DMS53 (cell line): Measurements from ENCODE around the gene SLC18B1.
A peak's percentile ranks its signal among the peaks of the same experiment; 100 is the strongest.

ENCODE experiments used
- DNase-seq: peaks from one replicate; lab custom pipeline; 2025; lab: John Stamatoyannopoulos, UW

SLC18B1 gene

DNA sequence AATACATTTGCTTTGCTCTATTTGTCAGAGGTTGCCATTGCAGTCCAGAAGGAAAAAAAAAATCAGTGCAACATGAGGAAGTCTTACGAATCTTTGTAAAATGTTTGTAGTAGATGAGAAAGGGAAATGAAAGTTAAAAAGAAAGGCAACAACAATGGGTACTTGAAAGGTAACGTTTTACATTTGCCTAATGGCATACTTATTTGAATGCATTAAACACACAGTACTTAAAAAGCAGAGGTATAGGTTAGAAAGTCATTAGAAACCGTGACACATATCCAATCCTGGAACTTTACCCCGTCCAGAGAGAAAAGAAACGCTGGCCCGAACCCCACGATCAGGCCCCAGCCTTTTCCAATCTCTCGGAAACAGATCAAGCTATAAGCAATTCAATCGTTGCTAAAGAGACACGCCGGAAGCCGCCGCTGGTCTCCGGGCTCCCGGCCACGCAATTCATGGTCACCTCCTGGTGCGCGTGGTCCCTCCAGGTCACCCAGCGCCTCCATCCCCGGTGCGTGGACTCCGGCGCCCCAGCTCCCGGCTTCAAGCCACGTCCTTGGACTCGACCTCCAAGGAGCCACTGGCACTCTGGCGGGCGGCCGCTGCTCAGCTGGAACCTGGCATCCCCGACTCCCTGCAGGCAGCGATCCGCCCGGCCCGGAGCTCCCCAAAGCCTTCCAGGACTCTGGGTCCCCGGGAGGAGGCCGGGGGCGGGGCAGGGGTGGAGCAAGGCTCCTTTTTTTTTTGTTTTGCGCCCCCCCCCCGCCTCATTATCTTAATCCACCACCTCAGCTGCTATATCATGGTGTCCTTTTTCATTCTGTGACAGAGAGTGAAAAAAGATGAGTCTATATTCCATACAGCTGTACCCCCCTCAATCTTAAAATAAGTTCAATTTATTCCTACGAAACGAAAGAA is at the start of gene SLC18B1:
Gene SLC18B1, minus strand, starts transcription at position 687 of the 918 bp plus-strand sequence. Its CDS starts 181 bp downstream, at position 506.
- DNase-seq, result peak; percentile 79

DNA sequence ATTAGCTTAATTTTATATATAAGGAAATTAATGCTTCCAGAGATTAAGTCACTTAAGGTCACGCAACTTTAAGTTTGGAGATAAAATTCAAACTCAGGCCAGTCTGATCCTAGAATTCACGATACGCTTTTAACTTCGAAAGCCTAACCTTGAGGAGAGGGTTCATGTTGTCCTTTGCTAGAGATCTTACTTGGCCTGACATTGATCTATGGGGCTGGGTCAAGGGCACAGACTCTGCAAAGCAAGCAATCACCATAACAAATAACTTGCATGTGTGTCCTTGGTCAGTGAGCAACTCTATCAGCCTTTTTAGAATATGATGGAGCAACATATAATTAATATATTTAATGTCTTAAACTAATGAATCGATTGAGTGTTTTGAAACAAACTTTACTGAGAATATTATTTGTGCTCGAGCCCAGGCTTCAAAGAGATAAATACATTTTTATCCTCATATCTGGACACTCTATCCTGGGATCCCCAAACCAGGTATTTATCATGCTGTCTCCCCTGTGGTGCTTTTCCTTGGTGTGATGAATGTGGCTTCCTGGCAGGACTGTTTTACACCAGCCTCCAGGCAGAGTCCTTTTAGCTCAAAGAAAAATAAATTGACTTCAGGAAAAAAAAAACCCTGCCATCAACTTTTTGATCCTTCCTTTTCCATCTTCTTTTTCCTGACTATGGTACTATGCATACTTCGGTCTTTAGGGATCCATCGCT is 45.0 kb upstream of the SLC18B1 start:
- no peak for DNase-seq

DNA sequence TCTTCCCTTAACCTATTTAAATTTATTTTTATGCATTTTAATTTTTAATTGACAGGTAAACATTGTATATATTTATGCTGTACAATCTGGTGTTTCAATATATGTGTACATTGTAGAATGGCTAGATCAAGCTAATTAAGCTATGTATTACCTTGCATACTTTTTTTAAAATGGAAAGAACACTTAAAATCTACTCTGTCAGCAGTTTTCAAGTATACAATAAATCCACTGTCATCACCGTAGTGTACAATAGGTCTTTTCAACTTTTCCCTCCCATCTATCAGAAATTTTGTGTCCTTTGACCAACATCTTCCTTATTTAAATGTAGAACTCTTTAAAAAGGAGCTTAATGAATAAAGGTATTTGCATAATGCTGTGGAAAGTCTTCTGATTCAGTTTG is 43.5 kb upstream of the SLC18B1 start:
- DNase-seq, result no peak

DNA sequence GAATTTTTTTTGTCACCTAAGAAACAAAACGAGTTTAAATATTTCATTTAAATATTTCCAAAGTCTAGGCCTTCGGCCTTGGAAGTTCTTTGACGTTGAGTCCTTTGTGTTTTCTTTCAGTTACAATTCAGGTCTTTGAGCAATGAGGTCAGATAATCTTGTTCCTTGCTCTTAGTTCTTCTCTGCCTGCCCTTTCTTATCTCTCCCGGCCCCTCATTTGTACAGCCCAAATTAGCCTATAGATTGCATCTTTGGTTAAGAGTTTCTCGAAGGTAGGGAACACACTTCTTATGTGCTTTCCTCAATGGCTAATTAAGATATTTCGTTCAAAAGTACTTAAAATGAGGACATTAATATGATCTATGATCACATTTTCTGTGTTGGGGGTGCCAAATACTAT is 34.5 kb upstream of the SLC18B1 start:
- DNase-seq, result no peak

DNA sequence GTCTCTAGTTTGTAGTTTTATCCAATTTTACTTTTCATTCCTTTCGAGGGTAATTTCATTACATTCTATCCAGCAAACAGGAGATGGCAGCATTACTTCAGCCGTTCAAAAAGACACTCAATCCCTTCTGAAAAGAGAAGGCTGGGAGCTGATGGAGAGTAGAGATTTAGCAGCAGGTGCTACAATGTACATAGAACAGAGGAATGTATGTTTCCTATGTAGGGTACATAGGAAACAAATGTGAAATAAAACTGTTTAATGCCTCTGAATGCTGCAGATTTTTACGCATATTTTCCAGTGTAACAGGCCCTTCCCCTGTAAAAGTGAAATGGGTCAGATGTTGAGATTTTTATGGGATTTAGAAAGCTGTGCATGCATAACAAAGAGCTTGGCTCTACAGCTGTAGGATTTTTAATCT is 31.9 kb upstream of the SLC18B1 start:
- DNase-seq, result peak; percentile 81

DNA sequence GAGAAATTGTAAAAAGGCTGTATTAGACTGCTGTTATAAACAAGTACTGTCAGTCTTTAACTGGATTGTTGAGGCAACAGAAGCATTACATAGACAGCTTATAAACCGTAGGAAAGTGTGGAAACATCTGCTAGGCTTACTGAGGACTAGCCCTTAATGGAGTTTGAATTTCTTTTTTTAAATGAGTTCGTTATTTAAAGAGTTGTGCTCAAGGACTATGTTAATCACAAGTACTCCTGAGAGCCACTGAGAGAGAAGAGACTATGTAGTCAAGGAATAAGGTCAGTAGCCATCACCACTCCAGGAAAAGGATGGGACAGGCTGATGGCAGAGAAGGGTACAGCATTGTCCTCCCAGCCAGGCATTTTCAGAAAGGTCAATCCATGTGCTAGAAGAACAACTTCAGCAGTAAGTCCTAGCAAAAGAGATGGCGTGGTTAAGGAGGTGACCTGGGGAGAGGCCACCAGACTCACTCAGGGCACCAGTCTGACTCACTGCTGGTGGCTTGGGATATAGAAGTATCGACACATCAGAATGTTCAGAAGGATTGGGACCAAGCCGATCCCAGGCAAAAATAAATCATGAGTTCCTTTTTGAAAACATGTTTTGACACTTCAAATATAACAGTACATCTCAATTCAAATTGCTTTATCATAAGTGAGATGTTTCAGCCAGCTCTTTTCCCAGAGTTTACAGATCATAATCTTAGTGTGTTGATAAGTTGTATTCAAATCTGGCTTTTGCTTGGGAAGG is 22.4 kb upstream of the SLC18B1 start:
- peak; percentile 61 for DNase-seq

DNA sequence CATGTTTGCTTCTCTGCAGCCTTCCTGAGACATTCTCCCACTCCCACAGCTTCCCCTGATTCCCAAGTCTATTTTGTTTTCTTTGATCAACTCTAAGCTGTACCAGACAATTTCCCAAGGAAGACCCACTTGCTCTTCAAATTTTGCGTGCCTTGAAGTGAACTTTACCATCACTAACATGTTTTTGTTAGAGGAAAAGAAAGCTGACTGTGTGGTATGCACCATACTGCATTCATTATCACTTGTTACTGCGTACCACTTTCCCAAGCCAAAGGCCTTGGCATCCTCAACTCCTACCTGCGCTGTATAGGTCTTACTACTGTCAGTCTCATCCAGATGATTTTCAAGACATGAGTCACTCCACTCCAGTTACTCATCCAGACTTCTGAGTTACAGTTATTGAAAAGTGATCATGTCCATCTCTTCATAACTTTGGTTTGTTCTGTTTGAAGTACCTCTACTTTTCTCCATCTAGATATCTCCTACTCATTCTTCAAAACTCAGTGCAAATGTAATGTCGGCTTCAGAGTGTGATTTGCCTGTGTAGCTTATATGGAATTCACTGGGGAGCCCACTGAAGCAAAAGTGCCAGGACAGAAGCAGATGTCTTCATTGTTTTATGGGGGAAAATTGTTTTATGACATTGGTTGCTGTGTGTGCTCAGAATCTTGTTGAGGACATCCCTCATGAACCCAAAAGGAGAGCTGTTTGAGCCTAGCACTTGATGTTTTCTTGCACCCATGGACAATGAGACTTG is 21.1 kb upstream of the SLC18B1 start:
- DNase-seq, result peak; percentile 59

DNA sequence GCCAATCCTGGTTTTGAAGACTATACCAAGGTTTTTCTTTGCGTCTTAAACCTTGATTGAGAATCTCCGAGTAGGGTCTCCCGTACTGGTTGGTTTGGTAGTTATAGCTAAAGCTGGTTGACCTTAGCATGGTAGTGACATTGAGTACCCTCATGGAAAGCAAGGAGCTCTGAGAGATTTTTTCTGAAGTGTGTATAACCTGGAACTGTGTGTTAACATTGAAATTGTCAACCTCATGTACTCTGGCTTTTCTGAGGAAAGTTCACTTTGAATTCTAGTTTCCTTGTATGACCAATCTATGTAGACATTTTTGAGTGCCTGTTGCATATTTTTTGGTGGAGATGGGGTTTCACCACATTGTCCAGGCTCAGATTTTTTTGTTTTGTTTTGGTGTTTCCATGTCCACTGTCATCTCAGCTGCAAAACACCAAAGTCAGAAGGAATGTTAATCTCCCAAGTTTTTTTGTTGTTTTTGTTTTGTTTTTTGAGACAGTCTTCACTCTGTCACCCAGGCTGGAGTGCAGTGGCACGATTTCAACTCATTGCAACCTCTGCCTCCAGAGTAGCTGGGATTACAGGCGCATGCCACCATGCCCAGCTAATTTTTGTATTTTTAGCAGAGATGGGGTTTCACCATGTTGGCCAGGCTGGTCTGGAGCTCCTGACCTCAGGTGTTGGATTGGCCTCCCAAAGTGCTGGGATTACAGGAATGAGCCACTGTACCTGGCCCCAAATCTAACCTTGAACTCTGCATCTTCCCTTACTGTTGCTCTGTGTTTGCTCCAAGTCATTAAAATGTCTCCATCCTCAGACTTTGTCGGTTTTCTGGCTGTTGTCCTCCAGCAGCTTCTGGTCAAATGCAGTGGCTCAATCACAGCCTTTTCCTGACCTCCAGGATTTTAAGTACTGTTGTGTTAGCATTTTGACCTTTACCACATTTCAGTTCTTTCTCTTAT is 20.2 kb upstream of the SLC18B1 start:
- peak; percentile 50 for DNase-seq

DNA sequence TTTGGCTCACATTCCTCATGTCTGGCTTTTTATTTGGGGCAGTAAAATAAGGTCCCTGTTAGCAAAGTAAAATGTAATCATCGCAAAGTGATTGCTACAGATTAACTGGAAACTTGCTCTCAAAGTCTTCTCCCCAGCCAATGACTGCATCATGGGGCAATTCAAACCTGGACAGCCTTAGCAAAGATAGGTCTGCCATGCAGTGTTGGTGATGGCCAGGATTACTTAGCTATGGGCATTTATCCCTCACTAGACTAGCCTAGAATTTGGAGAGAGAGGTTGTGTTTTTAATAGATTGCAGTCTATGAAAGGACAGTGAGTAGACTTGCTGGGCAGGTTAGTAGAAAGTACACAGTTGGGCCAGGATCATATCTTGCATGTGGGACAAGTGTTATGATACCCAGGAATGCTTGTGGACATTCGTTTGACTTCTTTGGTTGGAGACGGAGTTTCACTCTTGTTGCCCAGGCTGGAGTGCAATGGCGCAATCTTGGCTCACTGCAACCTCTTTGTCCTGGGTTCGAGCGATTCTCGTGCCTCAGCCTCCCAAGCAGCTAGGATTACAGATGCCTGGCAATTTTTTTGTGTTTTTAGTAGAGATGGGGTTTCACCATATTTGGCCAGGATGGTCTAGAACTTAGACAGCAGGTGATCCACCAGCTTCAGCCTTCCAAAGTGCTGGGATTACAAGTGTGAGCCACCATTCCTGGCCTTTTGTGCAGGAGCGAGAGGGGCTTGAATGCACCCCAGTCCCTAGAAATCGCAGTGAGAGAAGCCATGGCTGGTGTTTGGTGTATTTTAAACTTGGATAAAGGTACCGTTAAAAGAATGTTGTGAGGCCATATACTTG is 19.3 kb upstream of the SLC18B1 start:
- peak; percentile 38 for DNase-seq

DNA sequence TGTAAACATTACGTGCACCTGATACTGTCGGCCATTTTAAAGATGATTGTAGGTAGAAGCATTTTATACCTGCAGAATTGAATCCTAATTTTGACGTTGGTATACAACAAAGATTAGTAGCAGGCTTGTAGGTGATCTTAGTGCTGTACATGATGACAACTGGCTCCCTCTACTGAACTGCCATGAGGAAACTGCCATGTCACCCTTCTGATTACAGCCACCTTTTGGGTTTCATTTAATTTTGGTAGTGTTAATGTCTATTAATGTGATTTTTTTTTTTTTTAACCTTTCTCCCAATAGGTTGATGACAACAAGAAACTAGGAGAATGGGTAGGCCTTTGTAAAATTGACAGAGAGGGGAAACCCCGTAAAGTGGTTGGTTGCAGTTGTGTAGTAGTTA is 18.2 kb upstream of the SLC18B1 start:
- DNase-seq, result no peak

DNA sequence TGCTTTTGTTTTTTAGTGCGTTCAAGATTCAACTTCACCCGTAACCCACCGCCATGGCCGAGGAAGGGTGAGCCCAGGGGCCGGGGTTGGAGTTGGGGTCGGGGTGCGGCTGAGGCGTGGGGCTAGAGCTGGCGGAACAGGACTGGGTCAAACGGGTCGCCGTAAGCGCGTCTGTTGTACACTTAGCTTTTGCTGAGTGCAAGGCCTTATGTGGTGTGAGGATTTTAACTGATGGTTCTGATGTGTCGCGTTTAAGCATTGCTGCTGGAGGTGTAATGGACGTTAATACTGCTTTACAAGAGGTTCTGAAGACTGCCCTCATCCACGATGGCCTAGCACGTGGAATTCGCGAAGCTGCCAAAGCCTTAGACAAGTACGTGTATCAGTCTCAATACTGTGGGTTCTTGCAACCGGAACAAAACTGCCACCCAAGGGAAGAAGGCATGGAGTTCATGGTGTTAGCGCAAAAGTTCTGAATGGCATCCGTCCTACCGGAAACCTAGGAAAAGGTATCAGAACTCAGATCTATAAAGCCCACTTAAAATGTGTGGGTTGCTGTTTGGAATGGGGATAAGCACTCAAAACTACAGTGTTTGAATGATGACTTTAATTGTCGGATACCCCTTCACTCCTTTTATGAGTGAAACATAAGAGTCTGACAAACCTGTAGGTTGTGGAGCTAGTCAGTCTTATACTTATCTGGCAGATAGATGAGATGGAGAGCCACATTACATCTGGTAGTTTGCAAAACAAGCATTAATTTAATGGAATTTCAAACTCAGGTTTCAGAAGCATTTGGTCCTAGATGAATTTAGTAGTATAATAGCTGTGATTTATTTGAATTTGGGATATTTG is 16.5 kb upstream of the SLC18B1 start:
- DNase-seq, result peak; percentile 28

DNA sequence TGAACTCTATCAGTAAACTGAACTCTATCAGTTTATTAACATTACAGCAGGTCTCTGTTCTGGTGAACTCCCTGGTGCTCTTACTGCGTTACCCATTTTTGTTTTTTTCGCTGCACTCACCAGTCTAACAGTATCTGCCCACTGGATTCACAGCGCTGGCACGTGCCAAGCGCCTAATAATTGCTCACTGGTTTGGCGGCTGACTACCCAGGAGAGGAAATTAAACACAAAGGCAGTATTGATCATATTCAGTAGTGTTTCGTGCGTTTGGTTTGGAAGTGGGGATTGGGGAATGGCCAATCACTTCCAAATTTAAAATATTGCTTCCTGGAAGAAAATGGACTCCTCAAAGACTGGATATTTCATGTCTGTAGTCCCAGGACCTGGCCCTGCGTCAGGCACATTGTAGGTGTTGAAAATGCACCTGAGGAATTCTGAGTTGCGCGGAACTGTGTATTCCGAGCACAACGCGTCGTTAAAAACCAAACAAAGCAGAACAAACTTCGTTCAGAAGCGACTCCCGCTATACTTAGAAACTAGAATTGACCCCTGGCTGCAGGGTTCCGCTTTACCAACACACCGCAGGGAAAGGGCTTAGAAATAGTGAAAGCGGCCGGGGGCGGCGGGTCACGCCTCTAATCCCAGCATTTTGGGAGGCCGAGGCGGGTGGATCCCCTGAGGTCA is 14.9 kb upstream of the SLC18B1 start:
- peak; percentile 71 for DNase-seq

DNA sequence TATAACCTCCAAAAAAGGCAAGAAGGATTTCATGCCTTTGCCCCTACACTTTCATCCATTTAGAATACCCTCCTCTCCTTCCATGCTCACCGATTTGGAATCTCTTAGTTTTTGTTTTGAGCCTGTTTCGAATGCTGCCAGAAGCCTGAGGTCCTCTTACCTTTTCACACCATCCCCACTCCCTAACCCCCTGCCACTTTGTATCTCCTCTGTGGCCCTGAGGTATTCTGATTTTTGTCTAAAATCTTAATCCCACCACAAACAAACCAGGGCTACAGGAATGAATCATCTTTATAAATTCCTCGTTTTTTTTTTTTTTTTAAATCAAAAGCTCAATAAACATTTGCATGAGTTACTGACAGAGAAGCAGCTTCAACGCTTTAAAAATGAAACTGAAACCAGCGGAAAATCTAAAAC is 14.3 kb upstream of the SLC18B1 start:
- no peak for DNase-seq

DNA sequence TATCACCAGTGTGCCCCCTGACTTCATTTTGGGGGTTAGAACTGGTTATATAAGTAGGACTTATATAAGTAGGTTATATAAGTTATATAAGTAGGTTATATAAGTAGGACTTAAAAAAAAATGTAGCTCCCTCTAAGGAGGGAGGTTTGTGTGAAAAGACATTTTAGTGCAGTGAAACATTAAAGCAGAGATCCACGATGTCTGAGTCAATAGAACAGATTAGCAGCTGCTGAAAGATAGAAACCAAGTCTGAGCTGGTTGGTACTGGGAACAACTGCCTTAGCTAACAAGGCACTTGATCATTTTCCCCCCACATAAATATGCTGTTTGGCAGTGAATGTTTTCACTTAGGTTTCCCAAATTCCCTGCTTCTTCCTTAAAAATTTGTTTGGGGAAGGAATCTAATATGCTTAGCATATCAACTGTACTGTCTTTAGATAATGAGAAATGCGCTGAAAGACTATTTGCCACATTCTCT is 13.9 kb upstream of the SLC18B1 start:
- DNase-seq, result peak; percentile 61

DNA sequence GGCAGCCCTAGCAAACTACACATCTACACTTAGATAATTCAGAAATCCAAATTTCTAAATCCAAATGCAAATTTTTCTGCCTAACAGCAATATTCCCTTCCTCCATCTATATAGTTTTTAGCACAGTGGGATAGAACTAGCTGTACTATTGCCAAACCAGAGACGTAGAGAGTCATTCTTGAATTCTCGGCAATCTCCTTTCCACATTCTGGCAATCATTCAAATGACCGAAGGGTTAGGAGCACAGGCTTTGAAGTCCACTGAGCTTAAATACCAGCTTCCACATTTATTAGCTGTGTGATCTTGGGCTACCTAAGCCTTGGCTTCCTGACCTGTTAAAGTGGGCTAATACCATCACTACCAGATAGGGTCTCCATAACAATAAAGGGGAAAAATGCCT is 12.8 kb upstream of the SLC18B1 start:
- no peak for DNase-seq

DNA sequence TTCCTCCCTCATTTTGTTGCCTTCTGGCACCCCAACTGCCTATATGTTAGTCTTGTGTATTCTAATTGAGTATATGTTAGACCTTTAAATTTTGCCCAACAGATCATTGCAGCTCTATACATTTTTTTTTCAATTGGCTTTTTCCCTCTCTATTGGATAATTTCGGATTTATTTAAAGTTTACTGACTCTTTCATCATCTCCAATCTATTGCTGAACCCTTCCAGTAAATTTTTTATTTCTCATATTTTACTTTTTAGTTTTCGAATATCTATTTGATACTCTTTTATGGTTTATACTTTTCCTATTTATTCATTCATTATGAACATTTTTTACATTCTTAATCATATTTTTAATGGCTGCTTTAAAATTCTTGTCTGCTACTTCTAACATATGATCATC is 7.1 kb upstream of the SLC18B1 start:
- no peak for DNase-seq

DNA sequence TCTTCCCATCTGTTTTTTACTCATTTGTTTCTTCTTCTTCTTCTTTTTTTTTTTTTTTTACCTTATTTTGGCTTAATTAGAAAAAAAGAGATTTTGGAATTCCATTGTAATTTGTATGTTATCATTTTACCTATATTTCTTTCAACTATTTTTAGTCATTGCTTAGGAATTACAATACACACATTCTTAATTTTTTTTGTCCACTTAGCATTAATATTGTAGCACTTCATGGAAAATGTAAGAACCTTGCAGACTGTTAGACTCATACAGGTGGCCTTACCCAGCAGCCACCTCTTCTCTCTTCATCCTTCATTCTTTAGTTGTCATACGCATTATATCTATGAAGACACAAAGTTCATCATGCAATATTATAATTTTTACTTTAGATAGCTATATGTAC is 5.8 kb upstream of the SLC18B1 start:
- no peak for DNase-seq

DNA sequence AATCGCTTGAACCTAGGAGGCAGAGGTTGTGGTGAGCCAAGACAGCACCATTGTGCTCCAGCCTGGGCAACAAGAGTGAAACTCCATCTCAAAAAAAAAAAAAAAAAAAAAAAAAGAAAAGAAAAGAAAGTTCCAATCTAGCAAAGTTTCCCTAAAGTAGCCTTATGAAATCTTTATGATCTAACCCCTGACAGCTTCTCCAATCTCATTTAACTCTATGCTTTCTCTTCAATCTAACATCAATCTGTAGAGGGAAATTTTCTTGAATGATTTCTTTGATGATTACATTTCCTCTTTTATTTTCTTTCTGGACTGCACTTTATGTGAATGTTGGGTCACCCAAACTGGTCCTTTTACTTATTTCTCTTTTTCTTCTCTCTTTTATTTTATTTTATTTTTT is 2.2 kb upstream of the SLC18B1 start:
- no peak for DNase-seq
